HG03457 (cell line): Measurements from ENCODE around the gene CFD.
"Not testable (repeated sequence)": the region's sequence is repeated elsewhere in the genome, so short reads cannot be mapped to it uniquely, and the experiment has no call there.

Experiments
- ATAC-seq: cut with Tn5 transposase; IDR thresholded peaks from one replicate; pipeline ENCODE4 v1.9.1; 2021; ENCODE audit warnings: moderate number of reproducible peaks; ENCODE audit not compliant: unreplicated experiment

CFD gene

GRCh38 chr19:825897-826644 is 33.4 kb upstream of the CFD start:
- ATAC-seq = no peak

GRCh38 chr19:827314-827709 is 32.2 kb upstream of the CFD start:
- no peak for ATAC-seq

- no peak for ATAC-seq
Measured at GRCh38 chr19:827710-828321, 31.6 kb upstream of the CFD start, which contains the start of gene AZU1. AZU1 (plus strand) TSS chr19:827837; CDS start chr19:827847, 10 bp downstream.

GRCh38 chr19:829129-829758 is 30.2 kb upstream of the CFD start:
- ATAC-seq = no peak

- no peak for ATAC-seq
Measured at GRCh38 chr19:831407-832369, 27.8 kb upstream of the CFD start.

- ATAC-seq = no peak
Measured at GRCh38 chr19:834216-834615, 25.2 kb upstream of the CFD start.

- ATAC-seq = no peak
Measured at GRCh38 chr19:835210-835810, 24.2 kb upstream of the CFD start.

- ATAC-seq = no peak
Measured at GRCh38 chr19:840519-841206, 18.8 kb upstream of the CFD start, which contains the start of gene PRTN3. PRTN3 (plus strand) TSS chr19:840999; CDS start chr19:841009, 10 bp downstream.

GRCh38 chr19:842802-843179 is 16.7 kb upstream of the CFD start:
- not testable (repeated sequence) for ATAC-seq

- ATAC-seq = no peak
Measured at GRCh38 chr19:843180-843835, 16.2 kb upstream of the CFD start.

GRCh38 chr19:843836-844545 is 15.5 kb upstream of the CFD start:
- ATAC-seq = no peak

- no peak for ATAC-seq
Measured at GRCh38 chr19:844546-844971, 14.9 kb upstream of the CFD start.

- ATAC-seq = no peak
Measured at GRCh38 chr19:845707-846521, 13.6 kb upstream of the CFD start.

- ATAC-seq = no peak
Measured at GRCh38 chr19:848386-848921, 11.0 kb upstream of the CFD start.

GRCh38 chr19:849195-849594 is 10.3 kb upstream of the CFD start:
- ATAC-seq = not testable (repeated sequence)

- ATAC-seq = no peak
Measured at GRCh38 chr19:850221-850978, 9.1 kb upstream of the CFD start.

- ATAC-seq = no peak
Measured at GRCh38 chr19:850979-851335, 8.5 kb upstream of the CFD start.
